Duodenal mucosa (tissue), 2 donors: Measurements from ENCODE around the gene MTRR.

Experiments used
- H3K27ac ChIP-seq: one replicate; pipeline ENCODE4 v1.7.0; 2013; ENCODE audit warnings: low read depth, low read length
- H3K27me3 ChIP-seq, 2 donors: one replicate each; pipeline ENCODE4 v1.7.0; 2013; ENCODE audit warnings: low read length in 2 of 2, control low read depth in 1 of 2; ENCODE audit not compliant: insufficient read depth in 2 of 2, control insufficient read depth in 1 of 2
- H3K36me3 ChIP-seq, 2 donors: one replicate each; pipeline ENCODE4 v1.7.0; 2013; ENCODE audit warnings: low read length in 2 of 2, control low read depth in 1 of 2; ENCODE audit not compliant: insufficient read depth in 2 of 2, control insufficient read depth in 1 of 2
- H3K4me1 ChIP-seq, 2 donors: one replicate each; pipeline ENCODE4 v1.7.0; 2013; ENCODE audit warnings: low read length in 2 of 2, control low read depth in 1 of 2; ENCODE audit not compliant: insufficient read depth in 2 of 2, control insufficient read depth in 1 of 2
- H3K4me3 ChIP-seq, 2 donors: one replicate each; pipeline ENCODE4 v1.7.0; 2013; ENCODE audit warnings: low read length in 2 of 2, low read depth in 1 of 2
- H3K9ac ChIP-seq, 2 donors: one replicate each; pipeline ENCODE4 v1.7.0; 2013; ENCODE audit warnings: low read length in 2 of 2, low read depth in 1 of 2
- H3K9me3 ChIP-seq, 2 donors: one replicate each; pipeline ENCODE4 v1.7.0; 2013; ENCODE audit warnings: low read length in 2 of 2, control low read depth in 1 of 2; ENCODE audit not compliant: control insufficient read depth in 1 of 2

The MTRR gene

GRCh38 chr5:7852988-7853387 is 16.0 kb upstream of the MTRR start:
- Histone ChIP-seq H3K4me1 (peaks cover 3 to 6% of the 10 kb centered on the region in 2 donors), H3K9me3 (no peaks in the 10 kb centered on the region), H3K27ac (no peak overlapping the region), H3K9ac (no peak overlapping the region), H3K27me3 (peaks cover 21 to 24% of the 10 kb centered on the region in 2 donors), H3K4me3 (no peak overlapping the region), H3K36me3 (peaks cover 0 to 7% of the 10 kb centered on the region in 2 donors)

- Histone ChIP-seq H3K4me3 (no peak overlapping the region), H3K4me1 (no peaks in the 10 kb centered on the region), H3K9ac (no peak overlapping the region), H3K27ac (no peak overlapping the region), H3K36me3 (peaks cover 0 to 26% of the 10 kb centered on the region in 2 donors), H3K27me3 (peaks cover 4 to 5% of the 10 kb centered on the region in 2 donors), H3K9me3 (no peaks in the 10 kb centered on the region)
These were observed 13.3 kb upstream of the MTRR start for GRCh38 chr5:7855611-7856010.

GRCh38 chr5:7856855-7857254 is 12.1 kb upstream of the MTRR start:
- Histone ChIP-seq H3K4me3 (no peak overlapping the region), H3K27ac (no peak overlapping the region), H3K27me3 (no peaks in the 10 kb centered on the region), H3K4me1 (no peaks in the 10 kb centered on the region), H3K36me3 (peaks cover 4 to 34% of the 10 kb centered on the region in 2 donors), H3K9me3 (no peaks in the 10 kb centered on the region), H3K9ac (no peak overlapping the region)

GRCh38 chr5:7857361-7857760 is 11.6 kb upstream of the MTRR start:
- Histone ChIP-seq H3K36me3 (peaks cover 8 to 38% of the 10 kb centered on the region in 2 donors), H3K27me3 (no peaks in the 10 kb centered on the region), H3K9me3 (no peaks in the 10 kb centered on the region), H3K9ac (no peak overlapping the region), H3K27ac (no peak overlapping the region), H3K4me1 (no peaks in the 10 kb centered on the region), H3K4me3 (no peak overlapping the region)

- peaks cover 12 to 45% of the 10 kb centered on the region in 2 donors for H3K36me3 ChIP-seq
- no peak overlapping the region for H3K27ac ChIP-seq
- H3K9ac ChIP-seq, result no peak overlapping the region
These were observed 10.9 kb upstream of the MTRR start for GRCh38 chr5:7857926-7858632.

GRCh38 chr5:7866196-7866595 is 2.8 kb upstream of the MTRR start:
- Histone ChIP-seq H3K27me3 (no peaks in the 10 kb centered on the region), H3K4me1 (peaks cover 28 to 30% of the 10 kb centered on the region in 2 donors), H3K9me3 (no peaks in the 10 kb centered on the region), H3K36me3 (peaks cover 17 to 24% of the 10 kb centered on the region in 2 donors), H3K4me3 (no peak overlapping the region), H3K27ac (no peak overlapping the region), H3K9ac (no peak overlapping the region)

More at GRCh38 chr5:7857926-7858632, 10.9 kb upstream of the MTRR start:
- no peaks in the 10 kb centered on the region for H3K4me1 ChIP-seq
- H3K4me3 ChIP-seq, result no peak overlapping the region
- H3K27me3 ChIP-seq, result no peaks in the 10 kb centered on the region
- H3K9me3 ChIP-seq, result no peaks in the 10 kb centered on the region

DNA sequence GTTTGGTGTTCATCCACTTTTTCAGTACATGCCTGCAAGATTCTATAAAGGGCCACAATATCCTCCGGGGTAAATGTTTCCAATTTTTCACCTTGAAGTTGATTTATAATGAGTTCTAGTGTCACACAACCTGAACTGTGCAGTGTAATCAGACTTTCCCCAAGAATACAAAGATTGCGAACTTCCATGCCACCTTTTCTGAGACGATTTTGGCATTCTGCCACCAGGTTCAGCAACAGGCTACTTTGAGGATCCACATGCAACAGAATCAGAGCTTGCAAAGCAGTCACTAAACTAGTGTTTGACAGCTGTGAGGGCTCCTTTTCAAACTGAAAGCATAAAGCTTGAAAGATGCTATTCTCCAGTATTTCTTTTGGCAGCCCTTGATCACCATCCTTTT is 1.7 kb upstream of the MTRR start:
- Histone ChIP-seq H3K9me3 (no peaks in the 10 kb centered on the region), H3K36me3 (peaks cover 10 to 14% of the 10 kb centered on the region in 2 donors), H3K27ac (no peak overlapping the region), H3K4me3 (peak overlapping the region; percentile 7 to 83), H3K4me1 (peaks cover 33 to 34% of the 10 kb centered on the region in 2 donors), H3K27me3 (no peaks in the 10 kb centered on the region), H3K9ac (peak overlapping the region in 1 of 2 donors; percentile 5)

- Histone ChIP-seq H3K36me3 (peaks cover 5 to 11% of the 10 kb centered on the region in 2 donors), H3K27me3 (no peaks in the 10 kb centered on the region), H3K9me3 (no peaks in the 10 kb centered on the region), H3K27ac (no peak overlapping the region), H3K9ac (peak overlapping the region; percentile 73 to 79), H3K4me1 (peaks cover 38 to 40% of the 10 kb centered on the region in 2 donors), H3K4me3 (peak overlapping the region; percentile 79 to 83)
These were observed 548 bp upstream of the MTRR start for GRCh38 chr5:7868427-7868772.

GRCh38 chr5:7869474-7870136 is 657 bp downstream of the MTRR start:
- H3K9ac ChIP-seq, result peak overlapping the region; percentile 73 to 79
- H3K4me3 ChIP-seq, result peak overlapping the region; percentile 79 to 83
- H3K27me3 ChIP-seq, result no peaks in the 10 kb centered on the region
- peaks cover 38 to 44% of the 10 kb centered on the region in 2 donors for H3K4me1 ChIP-seq
- no peaks in the 10 kb centered on the region for H3K9me3 ChIP-seq
- peak overlapping the region; percentile 28 for H3K27ac ChIP-seq
- peaks cover 3 to 11% of the 10 kb centered on the region in 2 donors for H3K36me3 ChIP-seq

GRCh38 chr5:7871653-7872052 is 2.7 kb downstream of the MTRR start:
- no peak overlapping the region for H3K4me3 ChIP-seq
- H3K9ac ChIP-seq, result no peak overlapping the region
- no peaks in the 10 kb centered on the region for H3K9me3 ChIP-seq
- H3K27me3 ChIP-seq, result no peaks in the 10 kb centered on the region
- peaks cover 34 to 38% of the 10 kb centered on the region in 2 donors for H3K4me1 ChIP-seq
- no peak overlapping the region for H3K27ac ChIP-seq
- peaks cover 15 to 22% of the 10 kb centered on the region in 2 donors for H3K36me3 ChIP-seq
